Fibroblast of lung (primary cell): Measurements from ENCODE around the gene PRDM16. TPM values are rescaled to one million over a fixed set of nuclear protein-coding genes. Genes with fewer than 3 reads are reported as not detected.

Experiments used
- DNase-seq, 2 donors: peaks; one replicate each; pipeline versions ENCODE4 v3.0.0 to v3.0.0-alpha.2; 2010; ENCODE audit warnings: low read depth in 2 of 2
- H2AFZ ChIP-seq: 2 replicates; pipeline ENCODE4 v1.5.1; 2012; ENCODE audit warnings: low read length, control low read depth, inconsistent platforms
- H3K27ac ChIP-seq: 2 replicates; pipeline ENCODE4 v1.5.1; 2011; ENCODE audit warnings: low read length, control low read depth; ENCODE audit not compliant: insufficient read depth
- H3K27me3 ChIP-seq: 2 replicates; pipeline ENCODE4 v1.5.1; 2011; ENCODE audit warnings: mild to moderate bottlenecking, low read length; ENCODE audit not compliant: control insufficient read depth, insufficient read depth
- H3K36me3 ChIP-seq: 2 replicates; pipeline ENCODE4 v1.5.1; 2011; ENCODE audit warnings: low read length; ENCODE audit not compliant: control insufficient read depth, insufficient read depth
- H3K4me1 ChIP-seq: 2 replicates; pipeline ENCODE4 v1.5.1; 2011; ENCODE audit warnings: low read length; ENCODE audit not compliant: control insufficient read depth, insufficient read depth; ENCODE audit errors: extremely low read depth
- H3K4me2 ChIP-seq: 2 replicates; pipeline ENCODE4 v1.5.1; 2011; ENCODE audit warnings: low read length, control low read depth; ENCODE audit not compliant: insufficient read depth; ENCODE audit errors: extremely low read depth
- H3K4me3 ChIP-seq, 4 experiments: fragments of 200-600 bp in 1 of 4; sonication (generic) in 1 of 4; replicated peaks in 1 of 4; 2 replicates each; pipeline ENCODE4 v1.5.1; 2011 to 2016; ENCODE audit warnings: low read length in 4 of 4, low read depth in 3 of 4, mild to moderate bottlenecking in 3 of 4, control low read depth in 2 of 4, inconsistent platforms in 1 of 4, mixed read lengths in 1 of 4; ENCODE audit not compliant: insufficient read depth in 1 of 4; ENCODE audit errors: control extremely low read depth in 1 of 4
- H3K79me2 ChIP-seq: 2 replicates; pipeline ENCODE4 v1.5.1; 2012; ENCODE audit warnings: mild to moderate bottlenecking, low read length, inconsistent platforms; ENCODE audit not compliant: control insufficient read depth, insufficient read depth
- H3K9ac ChIP-seq: 2 replicates; pipeline ENCODE4 v1.5.1; 2011; ENCODE audit warnings: mild to moderate bottlenecking, low read length, control low read depth; ENCODE audit not compliant: insufficient read depth
- H3K9me3 ChIP-seq: 2 replicates; pipeline ENCODE4 v1.5.1; 2012; ENCODE audit warnings: low read depth, low read length; ENCODE audit not compliant: control insufficient read depth, insufficient read depth
- H4K20me1 ChIP-seq: 2 replicates; pipeline ENCODE4 v1.5.1; 2011; ENCODE audit warnings: low read length; ENCODE audit not compliant: control insufficient read depth, insufficient read depth; ENCODE audit errors: extremely low read depth
- CTCF ChIP-seq, 2 donors: IDR thresholded peaks in 1 of 2; conservative IDR thresholded peaks in 1 of 2; 1 replicate in 1 of 2; 2 replicates in 1 of 2; pipeline ENCODE4 v1.5.1; 2011 to 2012; ENCODE audit warnings: low read length in 2 of 2, control low read depth in 1 of 2, inconsistent platforms in 1 of 2, low read depth in 1 of 2, mild to moderate bottlenecking in 1 of 2
- EZH2 ChIP-seq: IDR thresholded peaks from 2 replicates; pipeline ENCODE4 v1.5.1; 2012; ENCODE audit warnings: low read length, control low read depth, mild to moderate bottlenecking; ENCODE audit errors: missing control alignments
- polyA plus RNA-seq, 2 donors: library from polyadenylated mRNA; depleted of rRNA in 1 of 2; stranded (reverse) in 1 of 2; unstranded in 1 of 2; fragments of >200 nt; gene quantifications; 2 replicates each; pipeline ENCODE4 v1.2.1, GENCODE V29; 2011 to 2012; ENCODE audit warnings: missing spikeins in 1 of 2
- total RNA-seq: library from RNA; depleted of rRNA; stranded (reverse); fragments of >200 nt; gene quantifications from 2 replicates; pipeline ENCODE4 v1.2.1, GENCODE V29; 2014

The PRDM16 gene
- total and polyA plus RNA-seq, 2 donors (not counting 1 experiment from before 2014, with no cell fraction given): 0.30 to 1.8 TPM

- Histone ChIP-seq H3K4me3 (no peak overlapping the region), H2AFZ (no peak overlapping the region), H3K9me3 (no peaks in the 10 kb centered on the region), H3K79me2 (no peaks in the 10 kb centered on the region), H3K36me3 (no peaks in the 10 kb centered on the region), H3K27me3 (no peaks in the 10 kb centered on the region), H4K20me1 (no peaks in the 10 kb centered on the region), H3K9ac (no peak overlapping the region), H3K4me2 (no peak overlapping the region), H3K4me1 (no peaks in the 10 kb centered on the region), H3K27ac (no peak overlapping the region)
- TF ChIP-seq EZH2: no peak
- TF ChIP-seq CTCF (conservative IDR thresholded peaks at IDR 0.05 in 1 of 2, IDR thresholded peaks at IDR 0.05 in 1 of 2; ENCODE audit: low read depth in 1 of 2, low read length in 2 of 2): no peak
- DNase-seq: no peak
Observed at GRCh38 chr1:3077561-3077960, 8.6 kb downstream of the PRDM16 start.

GRCh38 chr1:3078430-3078861 is 9.4 kb downstream of the PRDM16 start:
- no peak overlapping the region for H3K4me2 ChIP-seq
- H3K4me3 ChIP-seq: no peak overlapping the region
- H3K4me1 ChIP-seq: no peaks in the 10 kb centered on the region
- no peak overlapping the region for H3K9ac ChIP-seq
- TF ChIP-seq EZH2: no peak
- no peak for TF ChIP-seq CTCF (conservative IDR thresholded peaks at IDR 0.05 in 1 of 2, IDR thresholded peaks at IDR 0.05 in 1 of 2; ENCODE audit: low read depth in 1 of 2, low read length in 2 of 2)
- H3K36me3 ChIP-seq: no peaks in the 10 kb centered on the region
- no peak overlapping the region for H2AFZ ChIP-seq
- H3K9me3 ChIP-seq: no peaks in the 10 kb centered on the region
- H4K20me1 ChIP-seq: no peaks in the 10 kb centered on the region
- DNase-seq: peak in 1 of 2 donors; percentile 45
- no peak overlapping the region for H3K27ac ChIP-seq
- no peaks in the 10 kb centered on the region for H3K27me3 ChIP-seq
- H3K79me2 ChIP-seq: no peaks in the 10 kb centered on the region

GRCh38 chr1:3078871-3079270 is 9.9 kb downstream of the PRDM16 start:
- H3K36me3 ChIP-seq: no peaks in the 10 kb centered on the region
- DNase-seq: peak in 1 of 2 donors; percentile 32

More at GRCh38 chr1:3078871-3079270, 9.9 kb downstream of the PRDM16 start:
- Histone ChIP-seq H3K4me2 (no peak overlapping the region), H3K4me1 (no peaks in the 10 kb centered on the region), H3K9ac (no peak overlapping the region), H3K9me3 (no peaks in the 10 kb centered on the region), H3K79me2 (no peaks in the 10 kb centered on the region), H3K4me3 (no peak overlapping the region), H3K27ac (no peak overlapping the region), H4K20me1 (no peaks in the 10 kb centered on the region), H3K27me3 (no peaks in the 10 kb centered on the region), H2AFZ (no peak overlapping the region)
- TF ChIP-seq EZH2: no peak
- TF ChIP-seq CTCF (conservative IDR thresholded peaks at IDR 0.05 in 1 of 2, IDR thresholded peaks at IDR 0.05 in 1 of 2; ENCODE audit: low read depth in 1 of 2, low read length in 2 of 2): no peak
